Right renal pelvis (tissue), 4 donors: ENCODE measurements around the gene HID1. TPM values are rescaled to one million over a fixed set of nuclear protein-coding genes. Genes with fewer than 3 reads are reported as not detected.

Source experiments
- DNase-seq, 4 donors: peaks; one replicate each; pipeline ENCODE4 v3.0.0-alpha.2; 2013; ENCODE audit warnings: low read depth in 4 of 4, low spot score in 3 of 4, missing footprints in 1 of 4
- polyA plus RNA-seq, 4 donors: library from polyadenylated mRNA; unstranded; fragments of 120-200 nt; gene quantifications; one replicate each; pipeline ENCODE4 v1.2.1, GENCODE V29; 2013; ENCODE audit not compliant: insufficient read length in 4 of 4

The HID1 gene
- polyA plus RNA-seq, 4 donors = 12.6 to 16.3 (median 14.7) TPM

- no peak for DNase-seq
Observed at GRCh38 chr17:74951680-74952421, 20.7 kb downstream of the HID1 start.

GRCh38 chr17:74951065-74951464, 21.5 kb downstream of the HID1 start:
- DNase-seq = no peak

- DNase-seq = no peak
Observed at GRCh38 chr17:74950207-74950606, 22.4 kb downstream of the HID1 start.

DNA sequence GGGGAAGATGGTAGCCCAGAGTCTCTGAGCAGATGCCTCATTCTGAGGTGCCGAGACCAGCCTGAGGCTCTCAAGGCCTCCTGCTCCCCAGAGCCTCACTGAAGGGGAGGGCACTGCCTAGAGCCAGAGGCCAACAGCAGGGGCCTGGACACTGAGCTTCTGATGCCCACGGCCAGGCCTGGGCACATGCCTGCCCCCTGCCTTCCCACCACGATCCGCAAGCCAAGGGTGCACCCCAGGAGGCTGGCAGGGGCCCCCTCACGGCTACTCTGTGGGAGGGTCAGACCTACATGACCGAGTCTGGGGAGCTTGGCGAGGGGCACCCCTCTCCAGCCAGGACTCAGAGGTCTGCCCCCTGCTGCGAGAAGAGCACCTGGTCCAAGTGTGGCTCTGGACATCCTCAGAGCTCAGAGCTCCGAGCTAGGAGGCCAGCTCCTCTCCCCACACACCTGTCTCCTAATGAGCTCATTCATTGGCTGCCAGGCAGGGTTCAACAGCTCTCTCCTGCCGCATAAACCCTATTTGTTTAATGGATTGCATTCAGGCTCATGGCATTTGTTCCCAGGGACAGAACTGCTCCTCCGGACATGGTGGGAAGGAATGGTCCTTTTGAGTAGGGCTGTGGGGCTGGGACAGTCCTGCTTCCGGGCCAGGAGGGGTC, 23.0 kb downstream of the HID1 start:
- DNase-seq = no peak

DNA sequence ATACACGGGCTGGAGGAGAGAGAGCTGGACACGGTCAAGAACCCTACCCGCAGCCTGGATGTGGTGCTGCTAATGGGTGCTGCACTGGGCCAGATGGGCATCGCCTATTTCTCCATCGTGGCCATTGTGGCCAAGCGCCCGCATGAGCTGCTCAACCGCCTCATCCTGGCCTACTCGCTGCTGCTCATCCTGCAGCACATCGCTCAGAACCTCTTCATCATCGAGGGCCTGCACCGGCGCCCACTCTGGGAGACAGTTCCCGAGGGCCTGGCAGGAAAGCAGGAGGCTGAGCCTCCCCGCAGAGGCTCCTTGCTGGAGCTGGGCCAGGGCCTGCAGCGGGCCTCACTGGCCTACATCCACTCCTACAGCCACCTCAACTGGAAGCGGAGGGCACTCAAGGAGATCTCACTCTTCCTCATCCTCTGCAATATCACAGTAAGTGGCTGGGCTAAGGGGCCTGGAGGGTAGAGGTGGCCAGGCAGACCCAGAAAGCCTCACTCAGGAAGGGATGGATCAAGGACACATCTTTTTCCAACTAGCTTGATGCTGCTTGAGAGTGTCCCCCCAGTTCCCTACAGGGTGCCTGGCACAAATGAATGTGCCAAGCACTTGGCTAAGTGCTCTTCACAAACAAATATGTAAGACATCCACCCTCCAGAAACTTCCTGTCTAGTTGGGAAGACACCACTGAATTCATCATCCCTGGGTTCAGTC, 25.4 kb downstream of the HID1 start:
- DNase-seq = no peak

DNA sequence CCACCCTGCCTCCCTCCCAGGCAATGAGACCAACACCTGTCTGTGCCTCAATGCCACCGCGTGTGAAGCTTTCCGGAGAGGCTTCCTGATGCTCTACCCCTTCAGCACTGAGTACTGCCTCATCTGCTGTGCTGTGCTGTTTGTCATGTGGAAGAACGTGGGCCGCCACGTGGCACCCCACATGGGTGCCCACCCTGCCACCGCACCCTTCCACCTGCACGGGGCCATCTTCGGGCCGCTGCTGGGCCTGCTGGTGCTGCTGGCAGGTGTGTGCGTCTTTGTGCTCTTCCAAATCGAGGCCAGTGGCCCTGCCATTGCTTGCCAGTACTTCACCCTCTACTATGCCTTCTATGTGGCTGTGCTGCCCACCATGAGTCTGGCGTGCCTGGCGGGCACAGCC, 25.9 kb downstream of the HID1 start:
- no peak for DNase-seq

DNA sequence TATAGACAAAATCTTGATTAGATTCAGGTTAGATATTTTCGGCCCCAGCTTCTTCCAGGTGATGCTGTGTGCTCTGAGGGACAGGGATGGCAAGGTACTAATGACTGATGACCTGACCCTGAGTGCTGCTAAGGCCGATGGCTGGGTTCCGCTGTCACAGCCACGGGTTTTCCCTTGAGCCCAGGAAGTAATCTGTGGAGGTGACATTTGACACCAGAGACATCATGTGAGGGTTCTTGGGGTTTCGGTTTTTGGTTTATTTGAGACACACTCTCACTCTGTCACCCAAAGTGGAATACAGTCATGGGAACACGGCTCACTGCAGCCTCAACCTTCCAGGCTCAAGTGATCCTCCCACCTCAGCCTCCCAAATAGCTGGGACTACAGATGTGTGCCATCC, 27.0 kb downstream of the HID1 start:
- DNase-seq = no peak

DNA sequence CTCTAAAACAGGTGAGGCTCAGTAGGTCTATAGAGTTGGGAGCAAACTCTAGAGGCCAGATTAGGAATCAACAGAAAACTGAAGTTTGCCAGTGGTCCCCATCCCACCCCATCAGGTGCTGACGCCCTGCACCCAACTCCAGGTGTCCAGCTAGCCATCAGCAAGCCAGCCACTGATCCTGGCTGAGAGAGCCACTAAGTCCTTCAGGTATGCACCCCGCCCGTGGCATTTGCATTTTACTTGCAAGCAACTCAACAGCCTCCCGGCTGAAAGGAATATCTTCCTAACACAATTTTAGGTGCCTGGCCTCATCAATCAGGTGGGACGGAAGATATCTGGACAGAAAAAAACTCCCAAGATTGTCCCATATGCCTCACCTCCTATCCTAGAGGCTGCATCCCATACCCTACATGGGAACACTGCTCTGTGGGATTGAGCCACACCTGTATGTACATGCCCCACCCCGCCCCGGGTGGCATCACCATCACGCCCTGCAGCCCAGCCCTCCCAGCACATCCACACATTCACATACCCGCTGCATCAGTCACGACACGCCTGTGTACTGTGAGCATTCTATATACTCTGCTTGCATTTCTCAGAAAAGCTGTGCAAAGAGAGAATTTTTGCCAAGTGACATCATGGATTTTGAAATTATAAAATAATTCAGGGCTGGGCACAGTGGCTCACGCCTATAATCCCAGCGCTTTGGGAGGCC, 28.6 kb downstream of the HID1 start:
- no peak for DNase-seq

- DNase-seq = no peak
Observed at GRCh38 chr17:74941128-74941725, 31.3 kb downstream of the HID1 start.

GRCh38 chr17:74939534-74939933, 33.0 kb downstream of the HID1 start:
- DNase-seq = no peak

- no peak for DNase-seq
Observed at GRCh38 chr17:74938194-74938950, 34.2 kb downstream of the HID1 start.

- no peak for DNase-seq
Observed at GRCh38 chr17:74937064-74938051, 35.2 kb downstream of the HID1 start.

DNA sequence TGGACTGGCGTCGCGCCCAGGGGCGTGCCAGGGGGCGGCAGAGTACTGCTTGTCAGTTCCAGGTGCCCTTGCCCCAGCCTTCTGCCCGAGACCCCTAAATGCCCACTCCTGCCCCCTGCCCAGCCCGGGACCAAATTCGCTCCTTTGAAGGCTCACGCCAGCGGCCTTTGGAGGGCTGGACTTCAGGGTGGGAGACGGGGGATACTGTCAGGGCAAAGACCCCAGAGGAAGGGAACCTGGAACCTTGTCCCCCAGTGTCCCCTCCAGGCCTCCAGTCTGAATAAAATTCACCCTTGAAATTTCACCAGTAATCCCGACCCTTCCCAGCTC, 36.1 kb downstream of the HID1 start:
- DNase-seq = no peak

GRCh38 chr17:74935585-74936469, 36.7 kb downstream of the HID1 start, which contains the start of gene OTOP3:
TSS of gene OTOP3 (plus strand) at chr17:74935898. CDS start at chr17:74935922, 24 bp downstream.
- no peak for DNase-seq

DNA sequence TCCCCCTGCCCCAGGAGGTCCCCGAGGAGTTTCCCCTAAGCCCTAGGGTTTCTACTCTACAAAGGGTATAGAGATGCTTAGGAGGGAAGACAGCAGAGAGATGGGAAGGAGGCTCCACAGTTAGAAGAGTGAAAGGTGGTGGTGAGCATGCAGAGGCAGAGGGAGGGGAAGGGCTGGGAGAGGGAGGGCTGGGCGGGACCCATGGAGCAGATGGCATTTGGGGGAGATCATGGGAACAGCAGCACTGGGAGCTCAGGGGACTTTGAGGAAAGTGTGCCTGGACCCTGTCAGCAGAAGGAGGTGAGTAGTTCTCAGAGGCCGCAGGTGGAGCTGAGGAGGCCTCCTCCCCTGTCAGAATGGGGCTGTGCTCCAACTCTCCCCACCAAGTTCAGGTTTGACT, 37.5 kb downstream of the HID1 start:
- no peak for DNase-seq

DNA sequence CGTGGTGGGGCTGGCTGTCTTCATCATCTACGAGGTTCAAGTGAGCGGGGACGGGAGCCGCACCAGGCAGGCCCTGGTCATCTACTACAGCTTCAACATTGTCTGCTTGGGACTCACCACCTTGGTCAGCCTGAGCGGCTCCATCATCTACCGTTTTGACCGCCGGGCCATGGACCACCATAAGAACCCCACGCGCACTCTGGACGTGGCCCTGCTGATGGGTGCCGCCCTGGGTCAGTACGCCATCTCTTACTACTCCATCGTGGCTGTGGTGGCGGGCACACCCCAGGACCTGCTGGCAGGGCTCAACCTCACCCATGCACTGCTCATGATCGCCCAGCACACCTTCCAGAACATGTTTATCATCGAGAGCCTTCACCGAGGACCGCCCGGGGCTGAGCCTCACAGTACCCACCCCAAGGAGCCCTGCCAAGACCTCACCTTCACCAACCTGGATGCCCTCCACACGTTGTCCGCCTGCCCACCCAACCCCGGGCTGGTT, 42.0 kb downstream of the HID1 start:
- DNase-seq = no peak

GRCh38 chr17:74928786-74929185, 43.8 kb downstream of the HID1 start:
- DNase-seq = no peak

DNA sequence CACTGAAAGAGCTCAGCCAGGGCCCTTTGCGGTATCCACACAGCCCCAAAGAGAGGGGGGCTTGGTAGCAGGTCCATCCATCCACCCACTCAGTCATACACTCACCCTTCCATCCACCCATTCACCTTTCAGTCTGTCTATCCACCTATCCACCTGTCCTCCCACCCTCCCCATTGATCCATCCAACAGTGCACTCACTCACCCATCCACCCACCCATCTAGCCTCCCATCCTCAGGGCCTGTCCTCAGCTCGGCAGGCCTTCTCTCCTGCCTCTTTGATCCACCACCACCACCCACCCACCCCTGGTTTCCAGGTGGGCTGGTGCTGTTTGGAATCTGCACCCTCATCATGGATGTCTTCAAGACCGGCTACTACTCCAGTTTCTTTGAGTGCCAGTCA, 47.3 kb downstream of the HID1 start:
- DNase-seq = no peak
